Activated T-helper 17 cell treated with anti-CD3 and anti-CD28 coated beads, Interleukin-2, amount 50 U/mL, for 72 hours (primary cell): Measurements from ENCODE around the gene SELENOP. TPM values are rescaled to one million over a fixed set of nuclear protein-coding genes. Genes with fewer than 3 reads are reported as not detected.

Source experiments
- ATAC-seq: fragments of 150-1000 bp; cut with Tn5 transposase; replicated peaks from 2 replicates; pipeline ENCODE4 v1.10.0; 2021; ENCODE audit warnings: mild to moderate bottlenecking, moderate library complexity
- H3K27ac Mint-ChIP-seq: one replicate; pipeline ENCODE4 v1.8.0; 2022; ENCODE audit warnings: mixed read lengths
- H3K27me3 Mint-ChIP-seq: one replicate; pipeline ENCODE4 v1.8.0; 2022; ENCODE audit warnings: mixed read lengths
- H3K36me3 Mint-ChIP-seq: one replicate; pipeline ENCODE4 v1.8.0; 2022; ENCODE audit warnings: low read depth, mild to moderate bottlenecking, mixed read lengths
- H3K4me1 Mint-ChIP-seq: one replicate; pipeline ENCODE4 v1.8.0; 2022; ENCODE audit warnings: mixed read lengths
- H3K4me3 Mint-ChIP-seq: one replicate; pipeline ENCODE4 v1.8.0; 2022; ENCODE audit warnings: mild to moderate bottlenecking, mixed read lengths
- H3K9me3 Mint-ChIP-seq: one replicate; pipeline ENCODE4 v1.8.0; 2022; ENCODE audit warnings: mixed read lengths
- total RNA-seq, 2 donors: library from RNA; stranded (reverse); gene quantifications; one replicate each; pipeline ENCODE4 v1.2.3, GENCODE V29; 2022

Gene SELENOP
- total RNA-seq, 2 donors from 2014 or later: not detected

DNA sequence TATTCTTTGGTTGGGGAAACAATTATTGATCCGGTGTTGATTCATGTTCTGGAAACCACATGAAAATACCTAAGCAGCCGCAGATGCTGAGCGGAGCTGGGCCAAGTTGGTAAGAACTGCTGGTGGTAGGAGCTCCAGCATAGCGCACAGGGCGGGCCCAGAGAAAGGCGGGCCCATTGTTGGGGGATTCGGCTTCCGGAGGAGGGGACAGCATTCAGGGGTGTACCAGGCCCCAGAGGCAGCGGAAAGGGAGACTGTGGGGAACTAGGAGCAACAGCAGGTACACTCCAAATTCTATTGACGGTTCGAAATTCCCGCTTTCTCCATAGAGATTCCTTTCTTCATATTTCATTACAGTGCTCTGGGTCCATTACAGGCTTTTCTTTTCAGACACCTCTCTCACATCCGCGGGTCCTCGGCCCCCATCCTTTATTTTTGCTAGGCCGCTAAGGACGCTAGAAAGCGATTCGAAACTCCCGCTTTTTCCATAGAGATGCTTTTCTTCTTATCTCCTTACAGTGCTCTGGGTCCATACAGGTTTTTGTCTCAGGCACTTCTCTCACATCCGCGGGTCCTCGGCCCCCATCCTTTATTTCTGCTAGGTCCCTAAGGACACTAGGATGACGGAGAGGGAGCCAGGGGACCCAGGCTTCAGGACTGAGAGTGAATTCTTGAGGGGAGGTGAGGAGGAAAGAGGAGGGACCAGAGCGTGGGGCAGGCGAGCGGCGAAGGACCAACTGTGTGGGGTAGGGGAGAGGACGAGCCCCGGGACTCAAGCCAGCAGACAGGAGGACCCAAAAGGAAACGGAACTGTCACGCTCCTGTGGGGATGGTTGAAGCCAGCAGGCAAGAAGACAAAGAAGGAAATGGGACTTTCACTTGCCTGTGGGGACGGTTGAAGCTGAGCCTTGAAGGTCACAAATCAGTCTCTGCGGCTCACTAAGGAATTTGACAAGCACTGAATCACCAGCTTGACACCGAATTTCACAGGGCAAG, 54.8 kb downstream of the SELENOP start, which contains the start of gene CCDC152:
Gene CCDC152 (plus strand): TSS at position 213 of the 996 bp plus-strand sequence. CDS start 2,304 bp downstream, outside the sequence.
- H3K27ac Mint-ChIP-seq: peak within 1 kb of the TSS; percentile 84
- H3K4me3 Mint-ChIP-seq: peak within 1 kb of the TSS; percentile 81
- no peaks in the 10 kb centered on the region for H3K36me3 Mint-ChIP-seq
- no peaks in the 10 kb centered on the region for H3K9me3 Mint-ChIP-seq
- H3K4me1 Mint-ChIP-seq: peaks cover 8% of the 10 kb centered on the region
- ATAC-seq: peak; percentile 85
- no peaks in the 10 kb centered on the region for H3K27me3 Mint-ChIP-seq

DNA sequence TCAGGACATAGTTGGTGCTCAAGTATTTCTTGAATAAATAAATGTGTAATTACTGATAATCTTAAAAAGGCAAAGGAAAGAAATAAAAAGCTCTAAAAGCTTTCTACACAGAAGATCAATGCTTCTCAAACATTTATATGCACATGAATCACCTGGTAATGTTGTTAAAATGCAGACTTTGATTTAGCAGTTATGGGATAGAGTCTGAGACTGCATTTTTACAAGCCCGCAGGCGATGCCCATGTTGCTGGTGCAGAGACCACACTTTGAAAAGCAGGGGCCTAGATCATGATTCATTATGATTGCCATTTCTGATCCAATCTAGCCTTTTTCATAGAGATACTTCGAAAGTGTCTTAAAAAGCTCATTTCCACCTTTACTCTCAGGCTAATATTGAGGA, 58.6 kb downstream of the SELENOP start:
- H3K9me3 Mint-ChIP-seq: no peaks in the 10 kb centered on the region
- no peaks in the 10 kb centered on the region for H3K36me3 Mint-ChIP-seq
- no peak for ATAC-seq
- no peak overlapping the region for H3K27ac Mint-ChIP-seq
- no peak overlapping the region for H3K4me3 Mint-ChIP-seq
- H3K27me3 Mint-ChIP-seq: no peaks in the 10 kb centered on the region
- H3K4me1 Mint-ChIP-seq: peaks cover 15% of the 10 kb centered on the region

DNA sequence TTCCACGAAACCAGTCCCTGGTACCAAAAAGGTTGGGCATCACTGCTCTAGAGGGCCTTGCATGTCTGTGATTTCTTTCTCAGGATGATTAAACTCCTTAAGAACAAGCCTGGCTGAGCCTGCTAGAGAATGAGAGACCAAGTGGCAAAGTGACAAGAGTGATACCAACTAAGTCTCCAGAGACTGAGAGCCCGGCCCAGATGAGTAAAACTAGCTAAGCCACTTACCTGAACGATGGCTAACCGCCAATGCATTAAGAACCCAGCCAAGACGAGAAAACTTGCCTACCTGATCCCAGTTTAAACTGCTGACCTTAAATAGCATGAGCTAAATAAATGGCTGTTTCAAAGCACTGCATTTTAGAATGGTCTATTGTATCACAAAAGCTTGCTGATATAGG, 60.6 kb downstream of the SELENOP start:
- Mint-ChIP-seq H3K4me3 (no peak overlapping the region), H3K27ac (no peak overlapping the region), H3K36me3 (no peaks in the 10 kb centered on the region), H3K4me1 (peaks cover 7% of the 10 kb centered on the region), H3K27me3 (no peaks in the 10 kb centered on the region), H3K9me3 (no peaks in the 10 kb centered on the region)
- no peak for ATAC-seq

DNA sequence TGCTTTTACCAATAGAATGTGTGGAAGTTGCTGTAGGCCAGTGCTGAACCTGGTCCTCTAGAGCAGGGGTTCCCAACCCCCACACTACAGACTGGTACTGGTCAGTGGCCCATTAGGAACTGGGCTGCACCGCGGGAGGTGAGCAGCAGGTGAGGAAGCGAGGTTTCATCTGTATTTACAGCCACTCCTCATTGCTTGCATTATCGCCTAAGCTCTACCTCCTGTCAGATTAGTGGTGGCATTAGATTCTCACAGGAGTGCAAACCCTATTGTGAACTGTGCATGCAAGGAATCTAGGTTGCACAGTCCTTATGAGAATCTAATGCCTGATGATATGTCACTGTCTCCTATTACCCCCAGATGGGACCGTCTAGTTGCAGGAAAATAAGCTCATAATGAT, 61.2 kb downstream of the SELENOP start:
- Mint-ChIP-seq H3K36me3 (no peaks in the 10 kb centered on the region), H3K27me3 (no peaks in the 10 kb centered on the region), H3K27ac (no peak overlapping the region), H3K9me3 (no peaks in the 10 kb centered on the region), H3K4me3 (no peak overlapping the region), H3K4me1 (peaks cover 7% of the 10 kb centered on the region)
- no peak for ATAC-seq

Other genes with a start within 250 kb of the SELENOP start
- 1 to 10 TPM in 1 of 2 donors, under 1 TPM in 1; 0.79 to 2.7 TPM for gene CCDC152, start 55.1 kb downstream of the SELENOP start, total RNA-seq
- gene ANXA2R, start 228.4 kb upstream of the SELENOP start, total RNA-seq: 1 to 10 TPM; 2.4 to 6.2 TPM